Panc1 (cell line): ENCODE data around the gene DPEP3.

Source experiments
- POLR2AphosphoS5 ChIP-seq: IDR thresholded peaks from 2 replicates; pipeline ENCODE4 v1.6.1; 2012; ENCODE audit warnings: mild to moderate bottlenecking, low read depth, low read length, moderate library complexity
- TF ChIP-seq, protein P1 (sequence below): fragments of 450-650 bp; IDR thresholded peaks from 2 replicates; pipeline ENCODE4 v1.5.1; 2017; ENCODE audit warnings: mild to moderate bottlenecking
- TF ChIP-seq, protein P2 (sequence below), 2 experiments: IDR thresholded peaks; 2 replicates each; pipeline ENCODE4 v1.6.1; 2011 to 2012; ENCODE audit warnings: low read depth in 2 of 2, control low read depth in 1 of 2, low read length in 1 of 2, mild to moderate bottlenecking in 1 of 2, moderate library complexity in 1 of 2; ENCODE audit not compliant: insufficient read depth in 1 of 2

DNA sequence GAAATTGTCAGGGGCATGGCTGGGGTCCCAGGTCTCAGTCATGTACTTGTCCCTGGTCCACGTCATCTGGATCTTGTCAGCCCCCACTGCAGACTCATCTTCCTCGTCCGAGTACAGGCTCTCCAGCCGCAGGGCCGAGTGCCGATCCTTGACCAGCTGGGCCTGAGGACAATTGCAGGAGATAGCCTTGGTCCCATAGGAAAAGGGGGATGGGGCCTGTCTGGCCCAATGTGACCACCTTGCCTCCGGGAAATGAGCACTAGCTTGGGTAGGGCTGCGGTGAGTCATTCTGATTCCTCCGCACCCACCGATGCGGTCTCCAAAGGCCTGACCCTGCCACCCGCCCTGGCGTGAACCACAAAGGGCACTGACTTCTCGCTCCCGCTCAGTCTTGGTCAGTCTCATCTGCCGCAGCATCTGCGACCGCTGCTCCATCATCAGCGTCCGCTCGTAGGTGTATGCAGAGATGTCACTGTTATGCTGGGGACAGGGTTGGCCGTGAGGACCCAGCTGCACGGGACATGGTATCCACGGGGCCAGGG is 34.8 kb downstream of the DPEP3 start:
- no peak for TF ChIP-seq POLR2AphosphoS5
- TF ChIP-seq, protein P1, sequence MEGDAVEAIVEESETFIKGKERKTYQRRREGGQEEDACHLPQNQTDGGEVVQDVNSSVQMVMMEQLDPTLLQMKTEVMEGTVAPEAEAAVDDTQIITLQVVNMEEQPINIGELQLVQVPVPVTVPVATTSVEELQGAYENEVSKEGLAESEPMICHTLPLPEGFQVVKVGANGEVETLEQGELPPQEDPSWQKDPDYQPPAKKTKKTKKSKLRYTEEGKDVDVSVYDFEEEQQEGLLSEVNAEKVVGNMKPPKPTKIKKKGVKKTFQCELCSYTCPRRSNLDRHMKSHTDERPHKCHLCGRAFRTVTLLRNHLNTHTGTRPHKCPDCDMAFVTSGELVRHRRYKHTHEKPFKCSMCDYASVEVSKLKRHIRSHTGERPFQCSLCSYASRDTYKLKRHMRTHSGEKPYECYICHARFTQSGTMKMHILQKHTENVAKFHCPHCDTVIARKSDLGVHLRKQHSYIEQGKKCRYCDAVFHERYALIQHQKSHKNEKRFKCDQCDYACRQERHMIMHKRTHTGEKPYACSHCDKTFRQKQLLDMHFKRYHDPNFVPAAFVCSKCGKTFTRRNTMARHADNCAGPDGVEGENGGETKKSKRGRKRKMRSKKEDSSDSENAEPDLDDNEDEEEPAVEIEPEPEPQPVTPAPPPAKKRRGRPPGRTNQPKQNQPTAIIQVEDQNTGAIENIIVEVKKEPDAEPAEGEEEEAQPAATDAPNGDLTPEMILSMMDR: no peak
- TF ChIP-seq, protein P2, sequence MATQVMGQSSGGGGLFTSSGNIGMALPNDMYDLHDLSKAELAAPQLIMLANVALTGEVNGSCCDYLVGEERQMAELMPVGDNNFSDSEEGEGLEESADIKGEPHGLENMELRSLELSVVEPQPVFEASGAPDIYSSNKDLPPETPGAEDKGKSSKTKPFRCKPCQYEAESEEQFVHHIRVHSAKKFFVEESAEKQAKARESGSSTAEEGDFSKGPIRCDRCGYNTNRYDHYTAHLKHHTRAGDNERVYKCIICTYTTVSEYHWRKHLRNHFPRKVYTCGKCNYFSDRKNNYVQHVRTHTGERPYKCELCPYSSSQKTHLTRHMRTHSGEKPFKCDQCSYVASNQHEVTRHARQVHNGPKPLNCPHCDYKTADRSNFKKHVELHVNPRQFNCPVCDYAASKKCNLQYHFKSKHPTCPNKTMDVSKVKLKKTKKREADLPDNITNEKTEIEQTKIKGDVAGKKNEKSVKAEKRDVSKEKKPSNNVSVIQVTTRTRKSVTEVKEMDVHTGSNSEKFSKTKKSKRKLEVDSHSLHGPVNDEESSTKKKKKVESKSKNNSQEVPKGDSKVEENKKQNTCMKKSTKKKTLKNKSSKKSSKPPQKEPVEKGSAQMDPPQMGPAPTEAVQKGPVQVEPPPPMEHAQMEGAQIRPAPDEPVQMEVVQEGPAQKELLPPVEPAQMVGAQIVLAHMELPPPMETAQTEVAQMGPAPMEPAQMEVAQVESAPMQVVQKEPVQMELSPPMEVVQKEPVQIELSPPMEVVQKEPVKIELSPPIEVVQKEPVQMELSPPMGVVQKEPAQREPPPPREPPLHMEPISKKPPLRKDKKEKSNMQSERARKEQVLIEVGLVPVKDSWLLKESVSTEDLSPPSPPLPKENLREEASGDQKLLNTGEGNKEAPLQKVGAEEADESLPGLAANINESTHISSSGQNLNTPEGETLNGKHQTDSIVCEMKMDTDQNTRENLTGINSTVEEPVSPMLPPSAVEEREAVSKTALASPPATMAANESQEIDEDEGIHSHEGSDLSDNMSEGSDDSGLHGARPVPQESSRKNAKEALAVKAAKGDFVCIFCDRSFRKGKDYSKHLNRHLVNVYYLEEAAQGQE (IDR thresholded peaks at IDR 0.05; ENCODE audit: insufficient read depth in 1 of 2, low read depth in 2 of 2, low read length in 1 of 2): no peak
